ENCODE results near the gene FKBP15. TPM values are rescaled to one million over a fixed set of nuclear protein-coding genes. Genes with fewer than 3 reads are reported as not detected.
A peak's percentile ranks its signal among the peaks of the same experiment; 100 is the strongest.
"Not testable (repeated sequence)": the region's sequence is repeated elsewhere in the genome, so short reads cannot be mapped to it uniquely, and the experiment has no call there.

Gene FKBP15
- polyA plus RNA-seq, 10 donors: 17.1 to 25.3 (median 20.2) TPM

- DNase-seq: peak; percentile 77 to 94 (median 85)
These were observed 70.1 kb downstream of the FKBP15 start, which contains the start of gene SLC31A2 for GRCh38 chr9:113150670-113151611. Gene SLC31A2 (plus strand): TSS chr9:113151007. CDS start chr9:113151075, 68 bp downstream.

GRCh38 chr9:113149561-113149960 is 71.5 kb downstream of the FKBP15 start:
- DNase-seq: not testable (repeated sequence)

- DNase-seq: no peak
These were observed 72.1 kb downstream of the FKBP15 start for GRCh38 chr9:113148781-113149510.

- DNase-seq: no peak
These were observed 72.7 kb downstream of the FKBP15 start for GRCh38 chr9:113148372-113148705.

- no peak for DNase-seq
These were observed 77.4 kb downstream of the FKBP15 start for GRCh38 chr9:113143432-113144227.

GRCh38 chr9:113140896-113141295 is 80.2 kb downstream of the FKBP15 start:
- not testable (repeated sequence) for DNase-seq

GRCh38 chr9:113139953-113140352 is 81.1 kb downstream of the FKBP15 start:
- no peak for DNase-seq

- DNase-seq: no peak
These were observed 81.8 kb downstream of the FKBP15 start for GRCh38 chr9:113139225-113139829.

GRCh38 chr9:113138760-113139159 is 82.3 kb downstream of the FKBP15 start:
- no peak for DNase-seq

GRCh38 chr9:113137196-113138168 is 83.6 kb downstream of the FKBP15 start:
- DNase-seq: no peak

GRCh38 chr9:113131689-113132151 is 89.4 kb downstream of the FKBP15 start:
- DNase-seq: peak in 1 of 3 donors; percentile 28

- no peak for DNase-seq
These were observed 91.2 kb downstream of the FKBP15 start for GRCh38 chr9:113129884-113130283.

GRCh38 chr9:113129466-113129865 is 91.6 kb downstream of the FKBP15 start:
- no peak for DNase-seq

GRCh38 chr9:113125386-113126035 is 95.6 kb downstream of the FKBP15 start:
- DNase-seq: no peak

GRCh38 chr9:113118829-113119228 is 102.2 kb downstream of the FKBP15 start:
- not testable (repeated sequence) for DNase-seq

Data from muscle of back (tissue), 11 donors.